Effector memory CD4-positive, alpha-beta T cell (primary cell): Measurements from ENCODE around the gene TREML1.

Experiments
- DNase-seq, 3 donors: peaks; one replicate each; pipeline ENCODE4 v3.0.0-alpha.2; 2020
- H3K27ac ChIP-seq: 2 replicates; pipeline ENCODE4 v1.7.0; 2013; ENCODE audit warnings: mild to moderate bottlenecking, low read length, moderate library complexity; ENCODE audit not compliant: insufficient read depth, poor library complexity, severe bottlenecking
- H3K27me3 ChIP-seq: replicated peaks from 2 replicates; pipeline ENCODE4 v1.7.0; 2013; ENCODE audit warnings: mild to moderate bottlenecking, low read length; ENCODE audit not compliant: insufficient read depth, control insufficient read depth, poor library complexity, severe bottlenecking
- H3K36me3 ChIP-seq: 2 replicates; pipeline ENCODE4 v1.7.0; 2013; ENCODE audit warnings: mild to moderate bottlenecking, low read length, moderate library complexity; ENCODE audit not compliant: control insufficient read depth, insufficient read depth
- H3K4me1 ChIP-seq: 2 replicates; pipeline ENCODE4 v1.7.0; 2013; ENCODE audit warnings: low read length, mild to moderate bottlenecking; ENCODE audit not compliant: control insufficient read depth, insufficient read depth, poor library complexity, severe bottlenecking
- H3K4me3 ChIP-seq: 2 replicates; pipeline ENCODE4 v1.7.0; 2013; ENCODE audit warnings: low read length, low read depth, mild to moderate bottlenecking; ENCODE audit not compliant: insufficient read depth, poor library complexity, severe bottlenecking
- H3K9me3 ChIP-seq: 2 replicates; pipeline ENCODE4 v1.7.0; 2013; ENCODE audit warnings: mild to moderate bottlenecking, low read length, moderate library complexity; ENCODE audit not compliant: control insufficient read depth
- total RNA-seq, 3 donors: gene quantifications; one replicate each; lab custom pipeline; 2026; lab: John Stamatoyannopoulos, UW

The TREML1 gene, protein sequence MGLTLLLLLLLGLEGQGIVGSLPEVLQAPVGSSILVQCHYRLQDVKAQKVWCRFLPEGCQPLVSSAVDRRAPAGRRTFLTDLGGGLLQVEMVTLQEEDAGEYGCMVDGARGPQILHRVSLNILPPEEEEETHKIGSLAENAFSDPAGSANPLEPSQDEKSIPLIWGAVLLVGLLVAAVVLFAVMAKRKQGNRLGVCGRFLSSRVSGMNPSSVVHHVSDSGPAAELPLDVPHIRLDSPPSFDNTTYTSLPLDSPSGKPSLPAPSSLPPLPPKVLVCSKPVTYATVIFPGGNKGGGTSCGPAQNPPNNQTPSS
- total RNA-seq: 0 reads per million in 3 donors

DNA sequence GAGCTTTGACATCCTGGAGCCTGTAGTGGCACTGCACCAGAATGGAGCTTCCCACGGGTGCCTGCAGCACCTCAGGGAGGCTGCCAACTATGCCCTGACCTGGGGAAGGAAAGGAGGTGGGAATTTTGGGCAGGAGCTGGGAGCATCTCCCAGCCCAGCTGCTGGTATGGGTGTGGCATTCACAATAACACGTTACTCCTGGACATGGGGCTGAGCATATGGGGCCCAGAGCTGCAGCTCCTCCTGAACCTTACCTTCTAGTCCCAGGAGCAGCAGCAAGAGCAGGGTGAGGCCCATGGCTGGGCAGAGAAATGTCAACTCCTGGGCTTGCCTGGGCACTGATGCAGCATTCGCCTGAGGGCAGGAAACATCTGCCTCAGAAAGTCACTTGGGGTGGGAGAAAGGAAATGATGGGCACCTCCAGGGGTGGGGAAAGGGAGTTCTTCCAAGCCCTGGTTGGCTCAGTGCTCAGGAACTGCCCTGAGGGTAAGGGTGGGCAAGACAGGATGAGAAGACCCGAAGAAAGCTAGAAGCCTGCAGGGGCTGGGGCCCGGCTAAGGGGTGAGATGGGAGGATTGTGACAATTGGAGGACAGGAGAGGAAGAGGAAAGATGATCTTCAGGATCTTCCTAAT, at the start of gene TREML1:
Gene TREML1 (minus strand): TSS at position 356 of the 634 bp plus-strand sequence. CDS start 59 bp downstream, at position 297.
- H3K27me3 ChIP-seq: no peaks in the 10 kb centered on the region
- no peak for DNase-seq

DNA sequence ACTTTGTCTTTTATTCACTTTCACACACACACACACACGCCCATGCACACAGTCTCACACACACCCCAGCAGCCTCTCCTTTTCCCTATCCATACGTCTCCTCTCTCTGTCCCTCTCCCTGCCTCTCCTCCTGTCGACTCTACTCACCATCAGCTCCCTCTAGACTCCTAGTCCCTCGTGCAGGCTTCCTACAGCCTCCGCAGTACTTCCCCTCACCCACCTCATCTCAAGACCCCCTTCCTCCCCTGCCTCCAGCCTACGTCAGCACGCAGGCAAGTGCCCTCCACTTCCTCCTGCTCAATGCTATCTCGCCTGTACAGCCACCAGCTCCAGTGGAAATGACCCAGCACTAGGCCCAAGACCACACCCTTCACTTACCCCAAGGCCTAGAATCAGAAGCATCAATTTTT, 47.6 kb upstream of the TREML1 start:
- H3K9me3 ChIP-seq: no peaks in the 10 kb centered on the region
- peak overlapping the region; percentile 72 for H3K27ac ChIP-seq
- no peak for DNase-seq
- no peak overlapping the region for H3K4me3 ChIP-seq
- peaks cover 45% of the 10 kb centered on the region for H3K4me1 ChIP-seq
- H3K27me3 ChIP-seq: no peaks in the 10 kb centered on the region
- H3K36me3 ChIP-seq: no peaks in the 10 kb centered on the region

More for the DNA sequence above, at the start of gene TREML1:
- Histone ChIP-seq H3K9me3 (no peaks in the 10 kb centered on the region), H3K27ac (no peak within 1 kb of the TSS), H3K4me3 (no peak within 1 kb of the TSS), H3K36me3 (no peaks in the 10 kb centered on the region), H3K4me1 (no peaks in the 10 kb centered on the region)

DNA sequence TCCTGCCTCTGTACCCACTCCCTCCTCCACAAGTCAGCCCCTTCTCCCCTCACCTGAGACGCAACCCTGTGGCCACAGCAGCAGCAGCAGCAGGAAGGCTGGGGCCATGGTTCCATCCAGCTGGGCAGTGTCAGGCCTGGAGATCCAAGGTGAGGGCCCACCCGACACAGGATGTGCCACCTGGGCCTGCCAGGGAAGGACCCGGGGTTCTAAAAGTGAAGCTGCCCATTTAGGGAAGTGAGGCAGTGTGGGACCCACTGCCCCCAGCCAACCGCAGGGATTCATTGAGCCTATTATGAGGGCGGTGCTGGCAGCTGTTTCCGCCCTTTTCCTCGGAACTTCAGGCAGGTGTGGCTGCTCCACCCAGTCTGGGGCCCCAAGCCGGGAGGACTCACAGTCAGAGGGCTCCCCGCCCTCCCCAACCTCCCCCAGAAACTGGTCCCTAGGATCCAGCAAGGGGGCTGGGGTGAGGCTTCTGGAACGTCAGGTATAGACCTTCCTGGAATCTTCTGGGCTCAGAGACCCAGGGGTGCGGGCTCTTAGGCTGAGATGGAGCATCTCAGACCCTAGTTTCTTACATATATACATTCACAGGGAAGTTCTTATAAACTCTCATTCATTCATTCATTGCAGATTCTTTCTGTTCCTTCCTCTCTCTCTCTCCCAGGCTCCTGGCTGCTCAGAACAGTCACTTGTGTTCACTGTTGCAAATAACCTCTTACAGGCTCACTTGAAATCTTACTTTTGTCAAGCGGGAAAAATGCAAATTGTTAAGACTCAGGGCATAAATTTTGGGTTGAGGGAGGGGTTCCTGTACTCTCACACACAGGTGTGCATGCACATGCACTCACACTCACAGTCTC, 47.0 kb upstream of the TREML1 start, which contains the start of gene TREML2:
Gene TREML2 (minus strand): TSS at position 249 of the 863 bp plus-strand sequence. CDS start 141 bp downstream, at position 108.
- peaks cover 45% of the 10 kb centered on the region for H3K4me1 ChIP-seq
- peak within 1 kb of the TSS; percentile 35 for H3K4me3 ChIP-seq
- H3K36me3 ChIP-seq: no peaks in the 10 kb centered on the region
- DNase-seq: no peak
- H3K27ac ChIP-seq: peak within 1 kb of the TSS; percentile 72
- H3K27me3 ChIP-seq: no peaks in the 10 kb centered on the region
- no peaks in the 10 kb centered on the region for H3K9me3 ChIP-seq

DNA sequence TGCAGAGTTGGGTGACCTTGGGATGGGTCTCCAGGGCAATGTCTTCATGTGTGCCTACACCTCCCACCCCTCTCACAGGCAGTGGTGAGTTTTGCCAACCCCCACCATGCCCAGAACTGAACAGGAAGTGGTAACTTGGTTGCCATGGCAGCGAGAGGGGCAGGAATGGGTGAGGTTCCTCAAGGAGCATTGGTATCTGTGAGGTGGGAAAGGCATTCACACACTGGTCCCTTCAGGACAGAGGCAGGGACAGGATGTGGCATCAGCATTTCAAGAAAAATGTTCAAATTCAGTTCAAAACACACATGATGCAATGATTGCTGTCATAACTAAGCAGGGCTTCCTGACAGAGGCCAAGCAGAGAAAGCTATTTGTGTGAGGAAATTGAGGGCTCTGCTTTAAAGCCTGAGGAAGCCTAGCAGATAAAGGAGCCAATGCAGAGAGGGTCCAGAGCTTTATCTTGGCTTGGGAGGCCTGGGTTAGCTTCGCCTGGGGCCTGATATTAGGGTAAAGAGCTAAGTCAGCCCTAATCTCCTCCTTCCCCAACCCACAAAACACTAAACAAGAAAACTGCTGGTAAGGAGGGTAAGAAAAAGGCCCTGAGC, 46.3 kb upstream of the TREML1 start:
- Histone ChIP-seq H3K9me3 (no peaks in the 10 kb centered on the region), H3K4me1 (peaks cover 45% of the 10 kb centered on the region), H3K36me3 (no peaks in the 10 kb centered on the region), H3K27me3 (no peaks in the 10 kb centered on the region), H3K27ac (peak overlapping the region; percentile 72), H3K4me3 (peak overlapping the region; percentile 35)
- peak; percentile 12 to 25 (median 18) for DNase-seq

DNA sequence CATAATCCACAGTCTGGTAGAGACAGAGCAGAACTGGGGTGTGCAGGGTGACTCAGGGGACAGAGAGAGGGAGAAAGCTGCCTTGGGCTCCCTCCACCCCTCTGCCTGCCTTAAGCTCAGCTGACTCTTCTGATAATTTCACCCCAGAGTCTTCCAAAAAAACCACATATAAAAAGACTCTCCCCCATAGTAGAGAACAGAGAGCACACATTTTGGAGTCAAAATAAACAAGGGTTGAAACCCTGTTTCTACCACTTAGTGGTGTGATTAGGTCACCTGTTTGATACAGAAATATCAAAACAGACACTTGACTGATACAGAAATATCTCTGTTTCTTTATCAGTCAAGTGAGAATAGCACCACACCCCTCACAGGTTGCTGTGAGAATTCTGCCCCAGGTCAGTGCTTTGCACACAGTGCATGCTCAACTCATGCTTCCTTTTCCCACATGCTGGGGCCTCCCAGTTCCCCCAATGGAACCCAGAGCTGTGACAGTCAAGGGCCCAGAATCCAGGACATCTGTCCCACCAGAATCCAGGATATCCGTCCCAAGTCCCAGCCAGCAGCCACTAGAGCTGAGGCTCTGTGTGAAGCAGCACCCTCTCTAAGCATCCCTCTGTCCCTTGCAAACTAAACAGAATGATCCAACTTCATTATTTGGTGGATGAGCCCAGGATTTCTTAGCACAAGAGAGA, 45.6 kb upstream of the TREML1 start:
- Histone ChIP-seq H3K4me1 (peaks cover 45% of the 10 kb centered on the region), H3K27ac (peak overlapping the region; percentile 72), H3K27me3 (no peaks in the 10 kb centered on the region), H3K9me3 (no peaks in the 10 kb centered on the region), H3K36me3 (peaks cover under 1% of the 10 kb centered on the region), H3K4me3 (no peak overlapping the region)
- DNase-seq: no peak

DNA sequence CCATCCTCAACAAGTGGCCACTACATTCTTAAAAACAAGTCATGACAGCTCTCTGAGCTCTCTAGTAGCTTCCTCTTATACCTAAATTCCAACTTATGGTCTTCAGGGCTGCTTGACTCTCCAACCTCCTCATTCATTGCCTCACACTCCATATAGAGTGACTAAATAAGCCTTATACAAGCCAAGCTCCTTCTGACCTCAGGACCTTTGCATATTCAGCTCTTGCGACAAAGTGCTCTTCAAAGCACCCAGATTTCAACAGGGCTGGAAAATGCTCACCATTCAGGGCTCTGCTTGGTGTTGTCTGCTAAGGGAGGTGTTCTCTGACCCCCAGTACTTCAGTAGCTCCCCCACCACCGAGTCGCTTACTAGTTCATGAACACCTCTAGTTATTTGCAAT, 43.1 kb upstream of the TREML1 start:
- Histone ChIP-seq H3K4me3 (no peak overlapping the region), H3K9me3 (no peaks in the 10 kb centered on the region), H3K4me1 (peaks cover 33% of the 10 kb centered on the region), H3K27me3 (no peaks in the 10 kb centered on the region), H3K27ac (no peak overlapping the region), H3K36me3 (peaks cover 7% of the 10 kb centered on the region)
- DNase-seq: no peak

DNA sequence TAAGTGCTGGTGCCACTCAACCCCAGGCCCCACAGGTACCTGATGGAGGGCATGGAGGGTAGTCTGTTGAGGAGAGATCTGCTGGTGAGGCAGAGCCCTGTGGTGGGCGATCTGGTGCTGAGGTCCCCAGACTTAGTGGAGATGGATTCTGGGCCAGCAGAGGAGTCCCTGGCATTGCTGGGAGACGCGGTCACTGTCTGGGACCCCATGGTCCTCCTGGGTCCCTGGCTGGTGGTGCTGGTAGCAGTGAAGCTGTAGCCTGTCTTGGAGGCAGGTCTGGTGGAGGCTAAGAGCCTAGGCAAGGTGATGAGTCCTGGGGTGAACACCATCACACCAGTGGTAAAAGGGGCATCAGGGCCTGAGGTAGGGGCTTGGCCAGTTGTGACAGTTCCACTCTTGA, 40.2 kb upstream of the TREML1 start:
- no peaks in the 10 kb centered on the region for H3K27me3 ChIP-seq
- no peak overlapping the region for H3K27ac ChIP-seq
- no peak for DNase-seq
- peaks cover 7% of the 10 kb centered on the region for H3K36me3 ChIP-seq
- H3K4me3 ChIP-seq: no peak overlapping the region
- H3K4me1 ChIP-seq: peaks cover 11% of the 10 kb centered on the region
- no peaks in the 10 kb centered on the region for H3K9me3 ChIP-seq

DNA sequence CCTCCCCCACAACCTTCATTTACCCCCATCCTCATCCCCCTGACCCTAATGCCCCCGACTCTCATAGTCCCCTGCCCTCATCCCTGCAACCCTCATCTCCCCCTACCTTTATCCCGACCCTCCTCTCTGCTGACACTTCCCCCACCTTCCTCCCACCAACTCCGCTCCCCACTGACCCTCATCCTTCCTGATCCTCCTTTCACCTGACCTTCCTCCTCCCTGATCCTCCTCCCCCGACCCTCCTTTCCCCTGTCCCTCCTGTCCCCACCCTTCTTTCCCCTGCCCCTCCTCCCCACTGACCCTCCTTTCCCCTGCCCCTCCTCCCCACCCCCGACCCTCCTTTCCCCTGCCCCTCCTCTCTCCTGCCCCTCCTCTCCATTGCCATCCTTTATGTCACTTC, 39.7 kb upstream of the TREML1 start:
- Histone ChIP-seq H3K4me1 (peaks cover 6% of the 10 kb centered on the region), H3K4me3 (no peak overlapping the region), H3K27me3 (no peaks in the 10 kb centered on the region), H3K27ac (no peak overlapping the region), H3K9me3 (no peaks in the 10 kb centered on the region), H3K36me3 (peaks cover 7% of the 10 kb centered on the region)
- DNase-seq: no peak

DNA sequence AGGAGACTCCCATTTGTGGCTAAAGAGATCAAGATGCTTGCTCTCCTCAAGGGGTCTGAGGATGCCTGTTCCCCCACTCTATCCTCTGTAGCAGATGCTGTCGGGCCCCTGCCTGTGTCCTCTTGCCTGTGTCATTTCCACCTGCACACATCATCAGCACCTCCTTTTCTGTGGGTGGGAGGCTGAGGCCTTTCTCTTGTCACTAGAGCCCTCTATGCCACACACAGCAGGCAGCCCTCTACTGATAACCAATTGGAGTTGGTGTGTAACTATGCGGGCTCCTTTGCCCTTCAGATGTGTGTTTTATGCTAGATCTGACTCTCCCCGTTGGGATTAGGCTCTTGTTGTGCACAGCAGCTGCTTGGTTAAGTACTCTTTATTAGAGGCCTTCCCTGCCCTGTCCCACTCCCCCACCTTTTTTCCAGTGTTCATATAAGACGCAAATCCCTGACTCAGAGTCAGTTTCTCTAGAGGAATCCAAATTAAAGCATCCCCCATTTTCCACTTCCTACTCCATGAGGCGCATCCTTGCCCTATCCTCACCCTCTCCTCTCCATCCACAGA, 39.1 kb upstream of the TREML1 start:
- H3K9me3 ChIP-seq: no peaks in the 10 kb centered on the region
- no peak for DNase-seq
- H3K27ac ChIP-seq: no peak overlapping the region
- H3K4me1 ChIP-seq: peaks cover 6% of the 10 kb centered on the region
- peaks cover 7% of the 10 kb centered on the region for H3K36me3 ChIP-seq
- no peaks in the 10 kb centered on the region for H3K27me3 ChIP-seq
- no peak overlapping the region for H3K4me3 ChIP-seq
